ENCODE results near the gene GCN1.

Gene GCN1

GRCh38 chr12:120091371-120092090 lies 103.0 kb downstream of the GCN1 start:
- no peak for DNase-seq

GRCh38 chr12:120090626-120091295 lies 103.8 kb downstream of the GCN1 start:
- DNase-seq = no peak

GRCh38 chr12:120090206-120090605 lies 104.3 kb downstream of the GCN1 start:
- DNase-seq = no peak

DNA sequence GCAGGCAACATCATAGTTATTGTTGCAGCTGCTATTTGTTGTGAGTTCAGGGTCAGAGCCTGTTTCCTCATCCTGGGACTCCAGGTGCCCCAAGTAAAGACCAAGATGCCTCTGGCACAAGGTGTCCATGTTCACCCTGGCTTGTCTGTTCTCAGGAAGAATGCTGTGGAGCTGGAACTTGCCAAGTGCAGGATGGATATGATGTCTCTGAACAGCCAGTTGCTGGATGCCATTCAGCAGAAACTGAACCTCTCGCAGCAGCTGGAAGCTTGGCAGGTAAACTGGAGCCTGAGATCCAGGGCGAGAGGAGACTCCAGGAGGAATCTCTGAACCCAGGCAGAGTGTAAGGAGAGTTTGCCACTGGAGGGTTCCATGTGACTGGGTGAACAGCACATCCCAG lies 104.7 kb downstream of the GCN1 start:
- DNase-seq = no peak

DNA sequence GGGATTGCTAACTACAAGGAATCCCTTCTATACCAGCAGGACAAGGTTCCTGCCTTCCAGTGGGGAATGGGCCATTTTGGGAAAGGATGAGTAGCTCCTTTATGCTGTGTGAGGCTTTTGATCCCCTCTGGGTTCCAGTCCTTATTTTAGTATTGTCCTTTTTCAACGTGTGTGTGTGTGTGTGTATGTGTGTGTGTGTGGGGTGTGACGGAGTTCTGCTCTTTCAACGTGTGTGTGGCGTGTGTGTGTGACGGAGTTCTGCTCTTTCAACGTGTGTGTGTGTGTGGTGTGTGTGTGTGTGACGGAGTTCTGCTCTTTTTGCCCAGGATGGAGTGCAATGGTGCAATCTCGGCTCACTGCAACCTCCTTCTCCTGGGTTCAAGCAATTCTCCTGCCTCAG lies 105.4 kb downstream of the GCN1 start:
- no peak for DNase-seq

DNA sequence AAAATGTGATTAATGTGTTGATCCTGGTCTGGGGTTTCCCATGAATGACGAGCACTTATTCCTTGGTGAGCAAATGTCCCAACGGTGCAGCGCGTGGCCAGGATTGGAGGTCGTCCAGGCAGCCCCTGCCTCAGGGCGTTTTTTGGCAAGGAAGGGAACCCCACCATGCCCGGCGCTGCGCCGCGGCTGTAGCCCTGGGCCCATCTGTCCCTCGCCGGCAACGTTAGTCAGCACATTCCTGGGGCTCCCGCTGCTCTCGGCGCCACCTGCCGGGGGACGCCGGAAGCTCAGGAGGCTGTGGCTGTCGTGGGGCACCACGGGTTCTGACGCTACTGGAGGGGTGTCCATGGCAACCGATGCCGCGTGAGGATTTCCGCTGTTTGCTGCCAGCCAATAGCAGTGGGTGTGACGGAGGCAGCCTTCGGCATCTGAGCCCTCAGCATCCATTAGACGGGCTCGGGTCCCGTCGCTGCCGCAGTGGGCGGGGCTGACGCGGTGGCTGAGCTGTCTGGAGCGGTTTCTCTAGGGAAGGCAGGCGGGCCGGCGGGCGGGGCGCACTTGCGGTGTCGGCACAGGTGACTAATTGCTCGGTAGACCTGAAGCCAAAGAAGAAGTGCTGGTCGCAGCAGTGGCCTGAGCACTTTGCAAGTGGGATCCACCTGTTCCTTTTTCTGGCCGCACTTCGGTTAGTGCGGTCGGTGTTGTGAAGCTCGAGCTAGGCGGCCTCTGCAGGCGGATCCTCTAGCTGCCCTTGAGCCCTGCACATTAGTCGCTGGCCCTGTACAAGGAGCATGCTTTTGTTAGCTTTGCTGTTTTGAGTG lies 107.5 kb downstream of the GCN1 start:
- peak; percentile 99 for DNase-seq

DNA sequence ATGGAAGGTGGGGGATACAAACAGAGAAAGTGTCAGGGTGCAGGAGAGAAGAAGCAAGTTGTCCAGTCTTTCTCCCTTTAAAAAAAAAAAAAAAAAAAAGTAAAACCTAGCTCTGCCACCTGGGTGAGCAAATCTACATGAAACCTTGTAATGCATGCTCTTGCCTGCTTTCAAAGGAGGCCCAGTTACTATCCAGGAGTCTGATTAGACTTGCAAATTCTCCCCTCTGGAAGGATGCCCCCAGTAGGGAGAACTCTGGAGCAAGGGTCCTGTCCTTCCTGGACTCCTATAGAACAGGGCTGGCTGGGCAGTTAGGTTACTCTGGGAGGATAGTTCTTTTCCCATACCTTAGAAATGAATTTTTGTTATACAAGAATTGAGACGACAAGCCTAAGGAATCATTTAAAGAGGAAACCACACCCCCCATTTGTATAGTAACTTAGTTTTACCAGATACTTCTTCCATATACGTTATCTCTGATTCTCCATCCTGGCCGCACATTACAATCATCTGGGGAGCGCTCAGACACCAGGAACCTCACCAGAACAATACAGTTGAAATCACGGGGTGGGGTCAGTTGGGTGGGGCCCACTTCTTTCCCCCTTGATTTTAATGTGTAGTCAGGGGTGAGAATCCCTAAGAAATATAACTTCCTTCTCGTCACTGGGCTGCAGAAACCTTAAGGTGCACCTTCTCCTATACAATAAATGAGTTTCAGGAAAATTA lies 108.4 kb downstream of the GCN1 start:
- DNase-seq = no peak

- no peak for DNase-seq
Observed at GRCh38 chr12:120081641-120082040, 112.9 kb downstream of the GCN1 start.

GRCh38 chr12:120079411-120080400 lies 114.8 kb downstream of the GCN1 start:
- DNase-seq = no peak

- no peak for DNase-seq
Observed at GRCh38 chr12:120078868-120079267, 115.6 kb downstream of the GCN1 start.

DNA sequence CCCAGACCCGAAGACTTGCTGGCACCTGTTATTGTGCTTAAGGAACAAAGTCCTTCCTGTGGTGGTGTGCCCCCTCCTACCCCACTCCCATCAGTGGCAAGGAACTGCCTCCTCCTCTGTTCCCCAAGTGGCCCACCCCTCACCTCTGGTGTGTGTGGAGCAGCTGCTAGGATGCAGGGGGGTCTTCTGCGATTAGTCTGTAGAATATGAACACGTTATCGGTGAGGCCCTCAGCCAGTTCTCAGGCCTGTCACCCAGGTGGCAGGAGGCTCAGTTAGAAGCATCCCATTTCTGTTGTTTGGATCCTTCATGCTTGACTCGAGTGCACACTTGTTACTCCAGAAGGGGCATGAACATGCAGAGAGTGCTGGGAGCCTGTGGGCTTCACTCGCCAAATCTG lies 117.3 kb downstream of the GCN1 start:
- DNase-seq = no peak
